Measurements from ENCODE around the gene FAM234A.

FAM234A gene

DNA sequence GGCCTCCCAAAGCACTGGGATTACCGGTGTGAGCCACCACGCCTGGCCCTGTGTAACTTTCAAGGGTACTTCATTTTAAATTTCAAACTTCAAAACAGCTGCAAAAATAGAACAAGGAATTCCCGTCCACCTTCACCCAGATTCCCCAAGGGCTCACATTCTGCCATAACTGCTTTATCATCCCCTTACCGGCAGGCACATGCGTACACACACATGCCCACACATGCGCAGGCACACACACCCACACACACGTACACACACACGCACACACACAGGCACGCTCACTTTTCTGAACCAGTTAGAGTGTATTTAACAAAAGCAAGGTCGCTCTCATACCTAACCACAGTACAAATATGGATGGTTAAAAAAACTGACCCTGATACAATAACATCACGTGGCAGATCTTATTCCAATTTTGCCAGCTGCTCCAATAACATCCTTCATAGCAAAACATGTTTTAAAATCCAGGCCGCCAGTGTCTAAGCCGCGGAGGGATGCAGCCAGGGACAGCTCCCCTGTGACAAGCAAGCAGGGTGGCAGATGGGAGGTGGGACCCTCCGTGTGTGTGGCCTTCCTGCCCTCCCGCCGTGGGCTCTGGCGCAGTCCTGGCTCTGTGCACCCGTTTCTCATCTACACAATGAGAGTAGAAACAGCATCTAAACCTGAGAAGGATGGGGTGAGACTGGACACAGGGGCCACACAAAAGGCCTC lies 71.5 kb downstream of the FAM234A start:
- DNase-seq, result no peak

GRCh38 chr16:306911-307370 lies 72.3 kb downstream of the FAM234A start:
- DNase-seq, result no peak

GRCh38 chr16:307691-308312 lies 73.2 kb downstream of the FAM234A start:
- no peak for DNase-seq

DNA sequence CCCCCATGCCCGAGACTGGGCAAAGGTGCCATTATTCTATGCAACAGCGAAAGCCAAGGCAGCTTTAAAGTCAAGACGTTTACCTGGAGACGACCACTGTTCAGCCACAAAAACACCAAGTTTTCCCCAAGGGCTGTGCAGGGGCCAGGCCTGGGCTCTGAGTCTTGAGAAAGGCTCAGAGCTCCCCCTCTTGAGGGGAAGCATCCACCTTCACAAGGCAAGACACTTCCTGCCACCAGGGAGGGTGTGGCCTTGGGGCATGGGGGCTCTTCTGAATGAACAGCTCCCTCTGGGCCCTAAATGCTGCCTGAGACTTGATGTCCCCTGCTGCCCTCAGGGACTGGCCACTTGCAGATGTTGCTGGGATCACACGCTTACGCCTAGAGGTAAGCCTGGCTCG lies 74.9 kb downstream of the FAM234A start:
- DNase-seq, result no peak

GRCh38 chr16:311725-312124 lies 77.1 kb downstream of the FAM234A start:
- DNase-seq, result no peak

DNA sequence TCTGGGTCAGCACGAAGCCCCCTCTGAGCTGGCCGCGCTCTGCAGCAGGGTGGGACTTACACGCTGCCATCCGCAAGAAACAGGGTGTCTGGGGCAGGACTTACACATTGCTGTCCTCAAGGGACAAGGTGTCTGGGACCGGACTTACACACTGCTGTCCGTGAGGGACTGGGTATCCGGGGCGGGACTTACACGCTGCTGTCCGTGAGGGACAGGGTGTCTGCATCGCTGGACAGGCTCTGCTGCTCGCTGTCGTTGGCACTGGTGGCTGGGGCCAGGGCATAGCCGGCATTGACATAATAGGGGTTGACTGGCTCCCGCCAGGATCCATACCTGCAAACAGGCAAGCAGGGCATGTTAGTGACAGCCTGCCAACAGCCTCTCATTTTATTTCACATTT lies 79.7 kb downstream of the FAM234A start:
- no peak for DNase-seq

- DNase-seq, result no peak
These were observed 80.2 kb downstream of the FAM234A start for GRCh38 chr16:314795-315299.
